Gastroesophageal sphincter (tissue), 4 donors: Measurements from ENCODE around the gene GRIK1. TPM values are rescaled to one million over a fixed set of nuclear protein-coding genes. Genes with fewer than 3 reads are reported as not detected.

Experiments
- ATAC-seq: fragments of 150-250 bp; one replicate; pipeline ENCODE4 v1.9.1; 2016; ENCODE audit warnings: mild to moderate bottlenecking, moderate library complexity
- H3K27ac ChIP-seq, 4 donors: fragments of 200-600 bp; sonication (generic) in 3 of 4; 1 replicate in 3 of 4; 2 replicates in 1 of 4; pipeline ENCODE4 v1.5.1; 2016 to 2019
- H3K27me3 ChIP-seq: fragments of 200-600 bp; sonication (generic); one replicate; pipeline ENCODE4 v1.5.1; 2019
- H3K36me3 ChIP-seq, 2 donors: fragments of 200-600 bp; sonication (generic); one replicate each; pipeline ENCODE4 v1.5.1; 2019; ENCODE audit warnings: control low read depth in 1 of 2
- H3K4me1 ChIP-seq, 3 donors: fragments of 200-600 bp; sonication (generic); 1 replicate in 2 of 3; 2 replicates in 1 of 3; pipeline ENCODE4 v1.5.1; 2016 to 2019; ENCODE audit warnings: control low read depth in 2 of 3
- H3K4me3 ChIP-seq, 2 donors: fragments of 200-600 bp; sonication (generic); one replicate each; pipeline ENCODE4 v1.5.1; 2019; ENCODE audit warnings: mild to moderate bottlenecking in 1 of 2, moderate library complexity in 1 of 2
- H3K9me3 ChIP-seq, 3 donors: fragments of 200-600 bp; sonication (generic); one replicate each; pipeline ENCODE4 v1.5.1; 2017 to 2019; ENCODE audit warnings: control low read depth in 2 of 3
- CTCF ChIP-seq, 4 experiments: fragments of 200-600 bp in 2 of 4; fragments of 450-650 bp in 2 of 4; sonication (generic) in 1 of 4; IDR thresholded peaks; one replicate each; pipeline ENCODE4 v1.5.1; 2017 to 2019; ENCODE audit warnings: antibody characterized with exemption in 4 of 4, mild to moderate bottlenecking in 2 of 4, moderate library complexity in 2 of 4
- EP300 ChIP-seq: sonication (generic); formaldehyde crosslinking; IDR thresholded peaks from one replicate; pipeline ENCODE4 v1.6.1; 2017; ENCODE audit warnings: antibody characterized with exemption, mild to moderate bottlenecking
- POLR2A ChIP-seq, 2 donors: fragments of 450-650 bp; IDR thresholded peaks; one replicate each; pipeline ENCODE4 v1.6.1; 2017; ENCODE audit warnings: antibody characterized with exemption in 2 of 2, mild to moderate bottlenecking in 2 of 2, moderate library complexity in 1 of 2
- POLR2AphosphoS5 ChIP-seq: sonication (generic); formaldehyde crosslinking; IDR thresholded peaks from one replicate; pipeline ENCODE4 v1.6.1; 2017; ENCODE audit warnings: antibody characterized with exemption
- WGBS, 2 donors: methylation state at CpG; one replicate each; pipeline ENCODE4 v1.1.5; 2018; ENCODE audit warnings: low coverage in 1 of 2; 5-methylcytosine and 5-hydroxymethylcytosine counted together
- total RNA-seq, 4 donors: library from RNA; depleted of rRNA; stranded (reverse); fragments of >200 nt; gene quantifications; one replicate each; pipeline ENCODE4 v1.1.0, GENCODE V29; 2016

The GRIK1 gene
- total RNA-seq, 4 donors from 2014 or later, result 0.32 to 0.67 TPM; not detected in 2

GRCh38 chr21:29604076-29604475, 335.7 kb downstream of the GRIK1 start:
- no peaks in the 10 kb centered on the region for H3K27me3 ChIP-seq
- ATAC-seq, result no peak
- H3K9me3 ChIP-seq, result no peaks in the 10 kb centered on the region
- no peak overlapping the region for H3K4me3 ChIP-seq
- H3K4me1 ChIP-seq, result no peaks in the 10 kb centered on the region
- WGBS, 2 donors, result 62 to 85% methylated on average over 4 of the region's 4 CpGs
- TF ChIP-seq POLR2A (IDR thresholded peaks at IDR 0.05) (no peak), CTCF (IDR thresholded peaks at IDR 0.05) (no peak), EP300 (no peak), POLR2AphosphoS5 (no peak)
- no peaks in the 10 kb centered on the region for H3K36me3 ChIP-seq
- no peak overlapping the region for H3K27ac ChIP-seq

- ATAC-seq, result no peak
- Histone ChIP-seq H3K27ac (no peak overlapping the region), H3K4me1 (no peaks in the 10 kb centered on the region), H3K4me3 (no peak overlapping the region), H3K27me3 (no peaks in the 10 kb centered on the region), H3K9me3 (no peaks in the 10 kb centered on the region), H3K36me3 (no peaks in the 10 kb centered on the region)
- TF ChIP-seq EP300 (no peak), CTCF (IDR thresholded peaks at IDR 0.05) (no peak), POLR2AphosphoS5 (no peak), POLR2A (IDR thresholded peaks at IDR 0.05) (no peak)
- WGBS, 2 donors, result 93% methylated on average over 4 of the region's 4 CpGs
Observed at GRCh38 chr21:29601047-29601446, 338.7 kb downstream of the GRIK1 start.

GRCh38 chr21:29586696-29587095, 353.1 kb downstream of the GRIK1 start:
- H3K27me3 ChIP-seq, result no peaks in the 10 kb centered on the region
- H3K36me3 ChIP-seq, result no peaks in the 10 kb centered on the region
- H3K27ac ChIP-seq, result no peak overlapping the region
- no peak for ATAC-seq
- H3K4me1 ChIP-seq, result no peaks in the 10 kb centered on the region
- H3K4me3 ChIP-seq, result no peak overlapping the region
- no peaks in the 10 kb centered on the region for H3K9me3 ChIP-seq
- no peak for TF ChIP-seq POLR2A (IDR thresholded peaks at IDR 0.05)
- TF ChIP-seq CTCF (IDR thresholded peaks at IDR 0.05), result no peak
- TF ChIP-seq POLR2AphosphoS5, result no peak
- no peak for TF ChIP-seq EP300
- WGBS, 2 donors, result 71 to 73% methylated on average over 1 of the region's 1 CpG

GRCh38 chr21:29585462-29585861, 354.3 kb downstream of the GRIK1 start:
- Histone ChIP-seq H3K27ac (no peak overlapping the region), H3K36me3 (no peaks in the 10 kb centered on the region), H3K9me3 (no peaks in the 10 kb centered on the region), H3K27me3 (no peaks in the 10 kb centered on the region), H3K4me1 (no peaks in the 10 kb centered on the region), H3K4me3 (no peak overlapping the region)
- TF ChIP-seq EP300 (no peak), CTCF (IDR thresholded peaks at IDR 0.05) (no peak), POLR2AphosphoS5 (no peak), POLR2A (IDR thresholded peaks at IDR 0.05) (no peak)
- ATAC-seq, result no peak
- 64 to 100% methylated on average over 2 to 3 of the region's 3 CpGs for WGBS, 2 donors

GRCh38 chr21:29583424-29583924, 356.3 kb downstream of the GRIK1 start:
- Histone ChIP-seq H3K4me3 (no peak overlapping the region), H3K9me3 (no peaks in the 10 kb centered on the region), H3K27ac (no peak overlapping the region), H3K36me3 (no peaks in the 10 kb centered on the region), H3K4me1 (no peaks in the 10 kb centered on the region), H3K27me3 (no peaks in the 10 kb centered on the region)
- TF ChIP-seq EP300, result no peak
- no peak for TF ChIP-seq POLR2A (IDR thresholded peaks at IDR 0.05)
- TF ChIP-seq POLR2AphosphoS5, result no peak
- TF ChIP-seq CTCF (IDR thresholded peaks at IDR 0.05), result no peak
- no peak for ATAC-seq
- 15 to 34% methylated on average over 2 of the region's 2 CpGs for WGBS, 2 donors
